Activated CD4-positive, alpha-beta T cell treated with anti-CD3 and anti-CD28 coated beads for 48 hours (primary cell): ENCODE measurements around the gene VWDE.

Source experiments
- DNase-seq: peaks from one replicate; pipeline ENCODE4 v3.0.0-alpha.2; 2020

The VWDE gene

GRCh38 chr7:12327922-12328321, 75.7 kb downstream of the VWDE start:
- DNase-seq, result no peak

- no peak for DNase-seq
Observed at GRCh38 chr7:12325646-12326045, 78.0 kb downstream of the VWDE start.

- DNase-seq, result no peak
Observed at GRCh38 chr7:12323415-12323814, 80.2 kb downstream of the VWDE start.

GRCh38 chr7:12322903-12323300, 80.8 kb downstream of the VWDE start:
- peak; percentile 5 for DNase-seq

GRCh38 chr7:12322284-12322902, 81.3 kb downstream of the VWDE start:
- DNase-seq, result no peak

GRCh38 chr7:12320987-12321647, 82.5 kb downstream of the VWDE start:
- no peak for DNase-seq

- DNase-seq, result no peak
Observed at GRCh38 chr7:12320241-12320986, 83.3 kb downstream of the VWDE start.

GRCh38 chr7:12317675-12318074, 86.0 kb downstream of the VWDE start:
- DNase-seq, result no peak

- no peak for DNase-seq
Observed at GRCh38 chr7:12316925-12317324, 86.7 kb downstream of the VWDE start.

GRCh38 chr7:12315049-12315448, 88.6 kb downstream of the VWDE start:
- no peak for DNase-seq

- no peak for DNase-seq
Observed at GRCh38 chr7:12314199-12314598, 89.5 kb downstream of the VWDE start.

- DNase-seq, result no peak
Observed at GRCh38 chr7:12305502-12305901, 98.2 kb downstream of the VWDE start.

- DNase-seq, result no peak
Observed at GRCh38 chr7:12303495-12303894, 100.2 kb downstream of the VWDE start.

- no peak for DNase-seq
Observed at GRCh38 chr7:12303062-12303461, 100.6 kb downstream of the VWDE start.

GRCh38 chr7:12300415-12300814, 103.2 kb downstream of the VWDE start:
- DNase-seq, result no peak

- no peak for DNase-seq
Observed at GRCh38 chr7:12299367-12299766, 104.3 kb downstream of the VWDE start.

- no peak for DNase-seq
Observed at GRCh38 chr7:12297283-12298108, 106.2 kb downstream of the VWDE start.

GRCh38 chr7:12296051-12296570, 107.6 kb downstream of the VWDE start:
- DNase-seq, result no peak

GRCh38 chr7:12294701-12295100, 109.0 kb downstream of the VWDE start:
- DNase-seq, result no peak

GRCh38 chr7:12291870-12292269, 111.8 kb downstream of the VWDE start:
- DNase-seq, result peak; percentile 5

GRCh38 chr7:12290761-12291160, 112.9 kb downstream of the VWDE start:
- DNase-seq, result no peak

GRCh38 chr7:12289996-12290395, 113.7 kb downstream of the VWDE start:
- DNase-seq, result no peak

- no peak for DNase-seq
Observed at GRCh38 chr7:12287901-12288300, 115.8 kb downstream of the VWDE start.
